Smooth muscle cell (in vitro differentiated cells): Measurements from ENCODE around the gene RLF. TPM values are rescaled to one million over a fixed set of nuclear protein-coding genes. Genes with fewer than 3 reads are reported as not detected.

Experiments used
- DNase-seq: peaks from one replicate; lab custom pipeline; 2025; ENCODE audit not compliant: unreplicated experiment; lab: John Stamatoyannopoulos, UW
- H2AFZ ChIP-seq: fragments of 200-600 bp; sonication (generic); 2 replicates; pipeline ENCODE4 v1.6.0; 2016; ENCODE audit warnings: antibody characterized with exemption, low read depth, mild to moderate bottlenecking
- H3F3A ChIP-seq: fragments of 200-600 bp; sonication (generic); 2 replicates; pipeline ENCODE4 v1.6.0; 2017; ENCODE audit warnings: antibody characterized with exemption, low read depth
- H3K27ac ChIP-seq: fragments of 200-600 bp; sonication (generic); 2 replicates; pipeline ENCODE4 v1.5.1; 2016; ENCODE audit warnings: low read depth, mild to moderate bottlenecking
- H3K27me3 ChIP-seq: fragments of 200-600 bp; sonication (generic); 2 replicates; pipeline ENCODE4 v1.6.1; 2016; ENCODE audit warnings: low read depth, mild to moderate bottlenecking
- H3K36me3 ChIP-seq: fragments of 200-600 bp; sonication (generic); 2 replicates; pipeline ENCODE4 v1.5.1; 2016; ENCODE audit warnings: low read depth
- H3K4me1 ChIP-seq: fragments of 200-600 bp; sonication (generic); 2 replicates; pipeline ENCODE4 v1.5.1; 2016; ENCODE audit warnings: low read depth
- H3K4me2 ChIP-seq: fragments of 200-600 bp; sonication (generic); 2 replicates; pipeline ENCODE4 v1.6.0; 2016; ENCODE audit warnings: mild to moderate bottlenecking
- H3K4me3 ChIP-seq: fragments of 200-600 bp; sonication (generic); 2 replicates; pipeline ENCODE4 v1.5.1; 2016; ENCODE audit warnings: mild to moderate bottlenecking
- H3K79me2 ChIP-seq: fragments of 200-600 bp; sonication (generic); 2 replicates; pipeline ENCODE4 v1.6.0; 2016; ENCODE audit warnings: low read depth, mild to moderate bottlenecking
- H3K9ac ChIP-seq: fragments of 200-600 bp; sonication (generic); 2 replicates; pipeline ENCODE4 v1.6.0; 2016; ENCODE audit warnings: low read depth
- H3K9me3 ChIP-seq: fragments of 200-600 bp; sonication (generic); replicated peaks from 2 replicates; pipeline ENCODE4 v1.5.1; 2016; ENCODE audit warnings: low read depth
- H4K20me1 ChIP-seq: fragments of 200-600 bp; sonication (generic); 2 replicates; pipeline ENCODE4 v1.6.0; 2016; ENCODE audit warnings: low read depth
- CTCF ChIP-seq: fragments of 200-600 bp; sonication (generic); IDR thresholded peaks from 2 replicates; pipeline ENCODE4 v1.5.1; 2017; ENCODE audit warnings: borderline replicate concordance, mild to moderate bottlenecking, antibody characterized with exemption; ENCODE audit not compliant: insufficient read depth, poor library complexity, severe bottlenecking
- whole genome bisulfite sequencing: methylation state at CpG from one replicate; pipeline ENCODE4 v1.1.7; 2016; ENCODE audit warnings: low lambda C conversion rate; 5-methylcytosine and 5-hydroxymethylcytosine counted together
- polyA plus RNA-seq: library from polyadenylated mRNA; unstranded; fragments of >200 nt; fragmentation: Nextera tagmentation; extraction: Ambion mirVana; gene quantifications from 2 replicates; pipeline ENCODE4 v1.2.1, GENCODE V29; 2016
- total RNA-seq: library from RNA; depleted of rRNA; stranded (reverse); fragments of >200 nt; gene quantifications from 2 replicates; pipeline ENCODE4 v1.2.3, GENCODE V29; 2014

RLF gene
- total and polyA plus RNA-seq, 2 experiments from 2014 or later: 8.2 to 35.2 TPM

- Histone ChIP-seq H2AFZ (no peak overlapping the region), H3K36me3 (no peaks in the 10 kb centered on the region), H3K27me3 (peaks cover 44% of the 10 kb centered on the region), H3K9ac (no peak overlapping the region), H3F3A (no peaks in the 10 kb centered on the region), H3K9me3 (no peaks in the 10 kb centered on the region), H3K4me2 (no peak overlapping the region), H3K79me2 (no peaks in the 10 kb centered on the region), H3K4me1 (no peaks in the 10 kb centered on the region), H4K20me1 (no peaks in the 10 kb centered on the region), H3K27ac (no peak overlapping the region), H3K4me3 (no peak overlapping the region)
- DNase-seq: no peak
- peak; percentile 73 for TF ChIP-seq CTCF
- WGBS: 20% methylated on average over 7 of the region's 7 CpGs
Measured at GRCh38 chr1:40143891-40144575, 17.2 kb upstream of the RLF start.

GRCh38 chr1:40151457-40152079 is 9.6 kb upstream of the RLF start:
- no peaks in the 10 kb centered on the region for H3K36me3 ChIP-seq
- no peak overlapping the region for H3K9ac ChIP-seq
- H3K4me2 ChIP-seq: no peak overlapping the region
- no peak for TF ChIP-seq CTCF
- H3K4me3 ChIP-seq: no peak overlapping the region
- no peaks in the 10 kb centered on the region for H3F3A ChIP-seq
- DNase-seq: no peak
- H3K27ac ChIP-seq: no peak overlapping the region
- no peaks in the 10 kb centered on the region for H3K4me1 ChIP-seq
- H4K20me1 ChIP-seq: no peaks in the 10 kb centered on the region
- no peaks in the 10 kb centered on the region for H3K79me2 ChIP-seq
- WGBS: 90% methylated on average over 6 of the region's 6 CpGs
- peaks cover 48% of the 10 kb centered on the region for H3K27me3 ChIP-seq
- no peak overlapping the region for H2AFZ ChIP-seq
- no peaks in the 10 kb centered on the region for H3K9me3 ChIP-seq

- no peaks in the 10 kb centered on the region for H3K4me1 ChIP-seq
- H3K9me3 ChIP-seq: no peaks in the 10 kb centered on the region
- H3K36me3 ChIP-seq: no peaks in the 10 kb centered on the region
- peak; percentile 64 for TF ChIP-seq CTCF
- peaks cover 31% of the 10 kb centered on the region for H3K27me3 ChIP-seq
- 3% methylated on average over 2 of the region's 2 CpGs for WGBS
- H3K4me3 ChIP-seq: no peak overlapping the region
- no peak overlapping the region for H3K27ac ChIP-seq
- DNase-seq: no peak
- H3K4me2 ChIP-seq: no peak overlapping the region
- no peaks in the 10 kb centered on the region for H3F3A ChIP-seq
- H2AFZ ChIP-seq: peak overlapping the region; percentile 32
- H3K79me2 ChIP-seq: no peaks in the 10 kb centered on the region
- no peak overlapping the region for H3K9ac ChIP-seq
- no peaks in the 10 kb centered on the region for H4K20me1 ChIP-seq
Measured at GRCh38 chr1:40153073-40153770, 8.0 kb upstream of the RLF start.
